Calu3 (cell line): Measurements from ENCODE around the gene KIF23. TPM values are rescaled to one million over a fixed set of nuclear protein-coding genes. Genes with fewer than 3 reads are reported as not detected.
"Not testable (repeated sequence)": the region's sequence is repeated elsewhere in the genome, so short reads cannot be mapped to it uniquely, and the experiment has no call there.

Source experiments
- BruUV-seq: library from RNA; stranded (reverse); fragments of 400-500 nt; replicated peaks from 2 replicates; lab custom pipeline; 2021; lab: Mats Ljungman, UMichigan
- CTCF ChIA-PET: fragments of 300-600 bp; sonication (Branson Sonifier 250); formaldehyde crosslinking; loops from one replicate; lab custom pipeline; 2022; ENCODE audit warnings: antibody characterized with exemption; lab: Charles Lee
- DNase-seq: peaks from one replicate; pipeline ENCODE4 v3.0.0; 2022
- H3K27ac Mint-ChIP-seq: one replicate; pipeline ENCODE4 v1.8.0; 2022; ENCODE audit warnings: mixed read lengths; ENCODE audit not compliant: unreplicated experiment
- H3K27me3 Mint-ChIP-seq: one replicate; pipeline ENCODE4 v1.8.0; 2022; ENCODE audit warnings: mixed read lengths; ENCODE audit not compliant: unreplicated experiment
- H3K36me3 Mint-ChIP-seq: one replicate; pipeline ENCODE4 v1.8.0; 2022; ENCODE audit warnings: mild to moderate bottlenecking, moderate library complexity, mixed read lengths; ENCODE audit not compliant: insufficient read depth, unreplicated experiment
- H3K4me1 Mint-ChIP-seq: one replicate; pipeline ENCODE4 v1.8.0; 2022; ENCODE audit warnings: mild to moderate bottlenecking, low read depth, mixed read lengths; ENCODE audit not compliant: unreplicated experiment
- H3K4me3 Mint-ChIP-seq: one replicate; pipeline ENCODE4 v1.8.0; 2022; ENCODE audit warnings: mild to moderate bottlenecking, low read depth, moderate library complexity, mixed read lengths; ENCODE audit not compliant: unreplicated experiment
- H3K9me3 Mint-ChIP-seq: one replicate; pipeline ENCODE4 v1.8.0; 2022; ENCODE audit warnings: low read depth, mixed read lengths; ENCODE audit not compliant: unreplicated experiment
- CTCF ChIP-seq: fragments of 200-600 bp; IDR thresholded peaks from one replicate; pipeline ENCODE4 v1.8.0; 2022; ENCODE audit warnings: antibody characterized with exemption; ENCODE audit not compliant: unreplicated experiment
- intact Hi-C: fragments of 100-400 bp; cut with micrococcal nuclease; formaldehyde crosslinking; loops from one replicate; pipeline ENCODE4 v1.10.0; 2022; ENCODE audit not compliant: unreplicated experiment
- total RNA-seq: library from RNA; stranded (reverse); gene quantifications from 2 replicates; pipeline ENCODE4 v1.2.3, GENCODE V29; 2022

The KIF23 gene
- total RNA-seq, 1 experiment from 2014 or later, result 108 TPM

GRCh38 chr15:69444686-69445085 lies 30.5 kb downstream of the KIF23 start:
- intact Hi-C loops, result no loop called here
- H3K9me3 Mint-ChIP-seq, result no peaks in the 10 kb centered on the region
- no TSS peak for BruUV-seq
- CTCF ChIA-PET, result no interaction called here
- no peak overlapping the region for H3K27ac Mint-ChIP-seq
- TF ChIP-seq CTCF, result no peak
- H3K4me1 Mint-ChIP-seq, result no peaks in the 10 kb centered on the region
- H3K27me3 Mint-ChIP-seq, result no peaks in the 10 kb centered on the region
- DNase-seq, result no peak
- no peak overlapping the region for H3K4me3 Mint-ChIP-seq
- H3K36me3 Mint-ChIP-seq, result peaks cover 55% of the 10 kb centered on the region

- Mint-ChIP-seq H3K9me3 (no peaks in the 10 kb centered on the region), H3K4me1 (no peaks in the 10 kb centered on the region), H3K27ac (no peak overlapping the region), H3K36me3 (peaks cover 43% of the 10 kb centered on the region), H3K27me3 (no peaks in the 10 kb centered on the region), H3K4me3 (no peak overlapping the region)
- no peak for DNase-seq
- no peak for TF ChIP-seq CTCF
- CTCF ChIA-PET, result no interaction called here
- intact Hi-C loops, result no loop called here
- BruUV-seq, result no TSS peak
These were observed 32.8 kb downstream of the KIF23 start for GRCh38 chr15:69446953-69447352.

- DNase-seq, H3K27ac Mint-ChIP-seq, H3K9me3 Mint-ChIP-seq, H3K27me3 Mint-ChIP-seq, CTCF ChIA-PET, H3K4me3 Mint-ChIP-seq, BruUV-seq: not testable (repeated sequence)
- peaks cover 63% of the 10 kb centered on the region for H3K36me3 Mint-ChIP-seq
- intact Hi-C loops, result loop anchor here (5.0 kb wide), 1 partner anchor 33 kb away; no protein-coding TSS in a partner anchor
- peaks cover 10% of the 10 kb centered on the region for H3K4me1 Mint-ChIP-seq
These were observed 36.1 kb downstream of the KIF23 start for GRCh38 chr15:69450221-69450620.

- CTCF ChIA-PET, result interaction anchor here (1.2 to 3.9 kb wide), 2 partner anchors 12 to 35 kb away, joined by 4 to 31 read pairs; no protein-coding TSS in a partner anchor
- Mint-ChIP-seq H3K27ac (peak overlapping the region; percentile 66), H3K36me3 (peaks cover 65% of the 10 kb centered on the region), H3K4me1 (peaks cover 13% of the 10 kb centered on the region), H3K27me3 (no peaks in the 10 kb centered on the region), H3K4me3 (peak overlapping the region; percentile 72), H3K9me3 (no peaks in the 10 kb centered on the region)
- TF ChIP-seq CTCF, result no peak
- DNase-seq, result no peak
- BruUV-seq, result no TSS peak
- intact Hi-C loops, result loop anchor here (5.0 kb wide), 1 partner anchor 34 kb away; no protein-coding TSS in a partner anchor
These were observed 37.0 kb downstream of the KIF23 start for GRCh38 chr15:69450968-69451695.
